Activated T-helper 1 cell treated with anti-CD3 and anti-CD28 coated beads, Interleukin-2, amount 50 U/mL, for 16 hours (primary cell): ENCODE data around the gene EFR3B.
A peak's percentile ranks its signal among the peaks of the same experiment; 100 is the strongest.

Experiments
- DNase-seq, 2 donors: peaks; one replicate each; pipeline ENCODE4 v3.0.0-alpha.2; 2020; ENCODE audit warnings: low read depth in 1 of 2, low spot score in 1 of 2

The EFR3B gene

GRCh38 chr2:25072606-25073005, 30.7 kb downstream of the EFR3B start:
- DNase-seq, result no peak

DNA sequence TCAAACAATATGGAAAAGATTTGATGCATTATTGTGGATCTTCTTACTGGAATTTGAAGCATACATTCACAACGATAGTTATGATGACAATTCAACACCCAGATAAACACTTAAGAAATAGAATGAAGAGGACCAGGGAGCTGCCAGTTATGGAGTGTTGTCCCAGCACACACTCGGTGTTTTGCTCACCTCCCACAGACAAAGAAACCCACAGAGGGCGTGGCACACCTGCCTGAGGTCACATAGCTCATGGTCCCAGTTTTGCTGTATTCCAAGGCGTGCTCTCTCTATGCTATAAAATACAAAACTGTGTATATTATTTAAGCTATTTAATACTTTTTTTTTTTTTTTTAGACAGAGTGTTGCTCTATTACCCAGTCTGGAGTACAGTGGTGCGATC, 31.1 kb downstream of the EFR3B start:
- DNase-seq, result no peak

GRCh38 chr2:25073914-25074313, 32.0 kb downstream of the EFR3B start:
- no peak for DNase-seq

GRCh38 chr2:25074826-25075225, 33.0 kb downstream of the EFR3B start:
- no peak for DNase-seq

- DNase-seq, result no peak
These were observed 34.9 kb downstream of the EFR3B start for GRCh38 chr2:25076749-25077148.

DNA sequence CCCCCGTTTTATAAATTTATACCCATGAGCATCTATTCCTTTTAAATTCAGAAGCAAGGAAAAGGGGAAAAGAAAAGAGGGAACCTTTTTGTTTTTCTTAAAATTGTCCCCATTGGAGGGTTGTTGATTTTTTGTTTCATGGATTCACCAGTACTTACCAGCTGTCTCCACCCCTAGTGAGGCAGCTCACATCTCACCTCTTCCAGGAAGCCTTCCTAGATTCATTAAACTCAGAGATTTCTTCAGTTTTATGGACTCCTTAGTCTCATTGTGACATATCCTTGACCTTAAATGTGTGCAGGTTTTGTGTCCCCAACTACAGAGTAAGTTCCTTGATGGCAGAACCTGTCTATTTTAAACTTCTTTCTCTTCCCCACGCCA, 35.9 kb downstream of the EFR3B start:
- no peak for DNase-seq

GRCh38 chr2:25078170-25079049, 36.5 kb downstream of the EFR3B start:
- DNase-seq, result no peak

DNA sequence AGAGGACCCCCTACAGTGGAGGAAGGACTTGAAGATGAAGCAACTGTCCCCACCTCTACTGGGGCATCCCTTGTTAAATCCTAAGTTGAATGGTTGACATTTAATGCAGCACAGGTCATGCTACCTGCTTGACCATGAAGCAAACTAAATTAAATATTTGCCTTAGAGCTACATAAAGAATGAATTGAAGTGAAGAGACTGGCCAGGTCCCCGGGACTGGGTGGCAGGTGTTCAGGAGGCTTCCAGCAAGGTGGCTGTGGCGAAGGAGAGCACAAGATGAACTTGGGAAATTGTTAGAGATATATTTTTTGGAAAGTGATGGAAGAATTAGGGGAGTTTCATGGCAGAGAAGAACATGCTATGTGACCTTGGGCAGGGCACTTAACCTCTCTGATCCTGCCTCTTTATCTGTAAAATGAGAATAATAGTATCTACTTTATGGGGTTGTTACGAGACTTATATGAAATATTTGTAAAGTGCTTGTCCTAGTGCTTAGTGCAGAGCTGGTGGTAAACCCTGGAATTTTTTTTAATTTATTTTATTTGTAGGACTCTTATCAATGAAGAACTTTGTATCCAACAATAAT, 37.3 kb downstream of the EFR3B start:
- DNase-seq, result no peak

DNA sequence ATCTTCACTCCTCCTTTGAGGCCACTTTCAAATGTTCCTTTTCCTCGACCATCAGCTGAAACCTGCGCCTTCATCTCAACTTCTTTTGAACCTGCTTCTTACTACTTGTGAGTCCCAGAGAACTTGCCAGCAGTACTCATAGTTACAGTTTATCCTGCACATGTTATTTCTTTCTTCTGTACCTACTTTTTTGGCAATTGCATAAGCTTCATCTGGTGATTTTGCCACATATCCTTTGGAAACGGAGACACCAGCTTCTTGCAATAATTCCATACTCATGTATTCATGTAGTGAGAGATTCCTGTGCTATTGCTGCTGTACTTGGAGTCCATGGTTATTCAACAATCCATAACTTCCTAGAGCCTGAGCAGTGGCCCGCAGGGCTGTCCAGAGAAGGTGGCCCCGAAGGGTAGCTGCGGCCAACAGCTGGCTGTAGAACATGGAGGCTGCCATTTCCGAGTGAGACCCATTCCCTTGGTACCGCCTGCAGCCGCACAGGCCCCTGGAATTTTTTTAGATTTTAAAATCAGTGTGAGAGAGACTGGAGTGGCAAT, 39.4 kb downstream of the EFR3B start:
- DNase-seq, result no peak

DNA sequence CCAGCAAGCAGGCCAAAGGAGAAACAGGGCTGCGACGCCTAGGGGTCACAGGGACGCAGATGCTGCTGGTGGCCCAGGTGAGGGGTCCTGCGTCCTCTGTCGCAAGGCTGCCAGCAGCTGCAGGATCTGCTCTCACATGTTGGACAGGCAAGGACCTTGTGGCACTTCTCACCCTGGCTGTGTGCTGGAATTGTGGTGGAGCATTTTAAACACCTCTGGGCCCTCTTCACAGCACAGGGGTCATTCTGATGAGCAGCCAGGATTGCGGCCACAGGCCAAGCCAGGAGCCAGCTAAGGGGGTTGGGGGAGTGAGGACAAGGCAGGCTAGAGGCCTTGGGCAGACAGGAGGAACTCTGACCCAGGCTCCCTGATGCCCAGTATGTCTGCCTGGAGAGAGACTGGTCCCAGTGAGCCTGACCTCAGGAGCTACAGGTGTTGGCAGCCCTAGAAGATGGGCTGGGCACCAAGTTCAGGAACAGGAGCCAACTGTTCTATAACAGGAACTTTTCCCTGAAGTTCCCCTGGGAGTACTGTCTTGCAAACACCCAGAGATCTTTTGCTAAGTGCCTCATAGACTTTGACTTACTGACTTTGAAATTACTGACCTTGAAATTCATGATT, 40.2 kb downstream of the EFR3B start:
- no peak for DNase-seq

- DNase-seq, result no peak
These were observed 44.1 kb downstream of the EFR3B start for GRCh38 chr2:25085761-25086560.

DNA sequence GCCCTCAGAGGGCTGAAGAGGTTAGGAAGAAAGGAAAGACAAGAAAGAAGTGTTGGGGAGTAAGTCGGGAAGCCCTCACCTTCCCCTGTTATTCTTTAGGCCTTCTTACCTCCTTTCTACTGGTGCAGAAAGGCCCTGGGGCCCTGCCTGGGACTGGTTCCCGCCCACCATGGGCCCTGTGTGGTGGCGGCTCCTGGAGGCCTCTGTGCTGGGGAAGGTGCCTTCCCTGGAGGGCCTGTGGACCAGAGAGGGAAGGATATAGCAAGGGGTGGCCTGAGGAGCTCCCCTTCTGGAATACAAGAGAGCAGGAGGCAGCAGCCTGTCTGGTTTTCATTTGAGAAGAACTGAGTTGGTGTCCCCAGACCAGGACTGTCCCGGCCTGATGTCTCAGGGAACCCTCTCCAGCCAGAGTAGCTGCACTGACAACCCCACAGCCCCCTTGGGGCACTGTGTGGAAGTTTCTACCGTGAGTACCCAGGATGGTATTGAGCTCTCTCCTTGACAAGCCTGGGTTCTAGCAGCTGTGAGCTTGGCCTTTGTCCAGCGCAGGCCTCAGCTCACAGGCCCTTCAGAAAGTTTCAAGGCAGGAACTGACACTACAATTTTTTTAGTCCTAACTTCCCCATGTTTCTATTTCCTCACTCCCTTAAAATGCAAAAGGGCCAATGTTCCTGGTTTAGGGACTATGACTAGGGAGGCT, 47.1 kb downstream of the EFR3B start:
- DNase-seq, result no peak

- DNase-seq, result no peak
These were observed 47.9 kb downstream of the EFR3B start for GRCh38 chr2:25089605-25090315.

GRCh38 chr2:25090801-25091200, 48.9 kb downstream of the EFR3B start:
- no peak for DNase-seq

- no peak for DNase-seq
These were observed 49.4 kb downstream of the EFR3B start for GRCh38 chr2:25091265-25091664.

DNA sequence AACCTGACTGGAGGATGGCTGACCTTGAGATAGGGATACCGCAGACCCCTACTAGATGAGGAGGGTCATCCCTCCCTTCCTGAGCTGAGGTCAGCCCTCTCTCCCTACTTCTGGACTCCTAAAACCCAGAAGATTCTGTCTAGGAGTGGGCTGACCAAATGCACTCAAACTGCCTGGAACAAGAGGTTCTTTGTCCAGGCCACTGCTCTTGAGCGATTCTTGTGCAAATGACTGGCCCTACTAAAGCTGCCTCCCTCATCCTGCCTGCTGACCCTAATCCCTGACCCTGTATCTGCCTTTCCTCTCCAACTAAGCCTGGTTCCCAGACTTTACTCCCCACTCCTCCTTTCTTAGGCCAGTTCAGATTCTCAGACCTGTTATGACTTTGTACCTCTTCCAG, 56.2 kb downstream of the EFR3B start:
- DNase-seq, result no peak

GRCh38 chr2:25098670-25099486, 57.0 kb downstream of the EFR3B start:
- no peak for DNase-seq

DNA sequence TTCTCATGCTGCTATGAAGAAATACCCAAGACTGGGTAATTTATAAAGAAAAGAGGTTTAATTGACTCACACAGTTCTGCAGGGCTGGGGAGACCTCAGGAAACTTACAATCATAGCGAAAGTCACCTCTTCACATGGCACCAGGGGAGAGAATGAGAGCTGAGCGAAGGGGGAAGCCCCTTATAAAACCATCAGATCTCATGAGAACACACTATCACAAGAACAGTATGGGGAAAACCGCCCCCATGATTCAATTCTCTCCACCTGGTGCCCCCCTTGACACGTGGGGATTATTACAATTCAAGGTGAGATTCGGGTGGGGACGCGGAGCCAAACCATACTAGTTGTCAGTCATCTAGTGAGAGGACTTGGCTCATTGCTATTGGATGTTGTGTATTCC, 60.5 kb downstream of the EFR3B start:
- peak in 1 of 2 donors; percentile 3 for DNase-seq

- no peak for DNase-seq
These were observed 61.5 kb downstream of the EFR3B start for GRCh38 chr2:25103287-25103871.
